Hepatocyte (in vitro differentiated cells): Measurements from ENCODE around the gene GUCA1C.

ENCODE experiments used
- CTCF ChIP-seq: fragments of 200-600 bp; sonication (generic); IDR thresholded peaks from 2 replicates; pipeline ENCODE4 v1.5.1; 2016; ENCODE audit warnings: antibody characterized with exemption, mild to moderate bottlenecking; ENCODE audit not compliant: poor library complexity
- EZH2 ChIP-seq: fragments of 200-600 bp; sonication (generic); IDR thresholded peaks from 2 replicates; pipeline ENCODE4 v1.6.1; 2016; ENCODE audit warnings: antibody characterized with exemption, mild to moderate bottlenecking, borderline replicate concordance

DNA sequence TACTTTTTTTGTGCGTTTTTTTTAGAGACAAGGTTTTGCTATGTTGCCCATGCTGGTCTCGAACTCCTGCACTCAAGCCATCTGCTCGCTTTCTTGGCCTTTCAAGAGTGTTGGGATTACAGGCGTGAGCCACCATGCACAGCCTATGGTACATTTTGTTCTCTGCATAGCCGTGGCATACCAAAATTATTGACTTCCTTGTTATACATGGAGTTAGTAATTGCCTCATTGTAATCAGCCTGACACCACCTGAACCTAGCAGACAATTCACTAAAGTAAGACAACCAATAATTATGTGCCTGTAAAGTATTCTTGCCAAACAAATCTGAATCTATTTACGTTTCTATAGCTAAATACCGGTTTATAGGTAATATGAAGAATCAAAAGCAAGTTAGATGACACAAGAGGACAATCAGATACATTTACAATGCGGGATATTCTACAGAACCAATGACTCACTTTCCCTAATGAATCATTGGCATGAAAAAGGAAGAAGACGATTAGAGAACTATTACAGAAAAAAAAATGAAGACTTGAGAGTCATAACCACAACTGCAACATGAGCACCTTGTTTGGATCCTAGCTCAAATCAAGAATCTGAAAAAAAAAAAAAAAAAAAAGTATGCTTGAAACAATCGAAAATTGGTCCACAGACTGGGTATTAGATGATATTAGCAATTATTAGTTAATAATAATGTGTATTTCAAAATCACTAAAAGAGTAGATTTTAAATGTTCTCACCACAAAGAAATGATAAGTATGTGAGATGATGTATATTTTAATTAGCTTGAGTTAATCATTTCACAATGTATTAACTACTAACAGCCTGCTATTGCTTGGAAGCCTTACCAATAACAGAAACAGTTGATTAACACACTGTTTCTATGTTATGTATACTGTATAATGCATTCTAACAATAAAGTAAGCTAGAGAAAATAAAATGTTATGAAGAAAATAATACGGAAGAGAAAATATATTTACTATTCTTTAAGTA lies 7.1 kb downstream of the GUCA1C start:
- TF ChIP-seq CTCF (no peak), EZH2 (no peak)
